GM21360 (cell line): Measurements from ENCODE around the gene DCP1B.

Experiments
- ATAC-seq: cut with Tn5 transposase; IDR thresholded peaks from one replicate; pipeline ENCODE4 v1.9.1; 2021; ENCODE audit warnings: mild to moderate bottlenecking, moderate library complexity; ENCODE audit not compliant: unreplicated experiment

The DCP1B gene

GRCh38 chr12:1935700-1936378 is 68.4 kb downstream of the DCP1B start:
- ATAC-seq: no peak

- no peak for ATAC-seq
Observed at GRCh38 chr12:1935242-1935641, 69.0 kb downstream of the DCP1B start.

- ATAC-seq: no peak
Observed at GRCh38 chr12:1934831-1935230, 69.4 kb downstream of the DCP1B start.

GRCh38 chr12:1934068-1934467 is 70.2 kb downstream of the DCP1B start:
- no peak for ATAC-seq

- peak; percentile 45 for ATAC-seq
Observed at GRCh38 chr12:1933342-1934051, 70.8 kb downstream of the DCP1B start.

- no peak for ATAC-seq
Observed at GRCh38 chr12:1932264-1932777, 71.9 kb downstream of the DCP1B start.

GRCh38 chr12:1931642-1932041 is 72.6 kb downstream of the DCP1B start:
- ATAC-seq: no peak

- ATAC-seq: no peak
Observed at GRCh38 chr12:1930803-1931597, 73.3 kb downstream of the DCP1B start.

- ATAC-seq: no peak
Observed at GRCh38 chr12:1929985-1930802, 74.1 kb downstream of the DCP1B start.

- no peak for ATAC-seq
Observed at GRCh38 chr12:1929241-1929984, 74.8 kb downstream of the DCP1B start.

- no peak for ATAC-seq
Observed at GRCh38 chr12:1928439-1929121, 75.7 kb downstream of the DCP1B start.

GRCh38 chr12:1927751-1928351 is 76.4 kb downstream of the DCP1B start:
- no peak for ATAC-seq

- ATAC-seq: no peak
Observed at GRCh38 chr12:1927051-1927680, 77.1 kb downstream of the DCP1B start.

GRCh38 chr12:1926251-1926657 is 78.0 kb downstream of the DCP1B start:
- ATAC-seq: no peak

GRCh38 chr12:1925684-1926006 is 78.6 kb downstream of the DCP1B start:
- no peak for ATAC-seq

- no peak for ATAC-seq
Observed at GRCh38 chr12:1924996-1925683, 79.1 kb downstream of the DCP1B start.

GRCh38 chr12:1922985-1923384 is 81.3 kb downstream of the DCP1B start:
- no peak for ATAC-seq

- no peak for ATAC-seq
Observed at GRCh38 chr12:1922075-1922709, 82.1 kb downstream of the DCP1B start.
